DND-41 (cell line): ENCODE data around the gene NCK2.

Source experiments
- CTCF ChIP-seq: IDR thresholded peaks from 2 replicates; pipeline ENCODE4 v1.5.1; 2012; ENCODE audit warnings: borderline replicate concordance, low read length, moderate library complexity, mild to moderate bottlenecking; ENCODE audit not compliant: poor library complexity, severe bottlenecking; ENCODE audit errors: extremely low read depth
- EZH2 ChIP-seq: IDR thresholded peaks from 3 replicates; pipeline ENCODE4 v1.6.1; 2012; ENCODE audit warnings: borderline replicate concordance, low read depth, mild to moderate bottlenecking, moderate library complexity, low read length, inconsistent platforms; ENCODE audit not compliant: severe bottlenecking

DNA sequence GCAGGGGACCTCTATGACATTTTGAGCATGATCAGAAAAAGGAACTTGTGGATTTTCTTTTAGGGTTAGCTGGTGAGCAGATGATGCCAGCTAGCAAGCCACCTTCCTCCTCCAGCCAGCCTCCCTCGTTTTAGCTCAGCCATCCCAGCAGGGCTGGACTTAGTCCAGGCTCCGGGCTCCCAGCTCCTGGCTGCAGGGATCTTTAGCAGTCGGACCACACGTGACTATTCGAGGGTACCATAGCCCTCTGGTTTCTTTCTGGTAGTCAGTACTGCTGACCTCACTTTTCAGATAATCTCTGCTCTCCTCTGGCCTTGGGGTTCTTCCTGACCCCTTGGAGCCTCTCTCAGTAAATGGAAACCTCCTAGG lies 31.8 kb downstream of the NCK2 start:
- no peak for TF ChIP-seq EZH2
- TF ChIP-seq CTCF: no peak
